Fibroblast of lung (primary cell): ENCODE data around the gene NDUFS3. TPM values are rescaled to one million over a fixed set of nuclear protein-coding genes. Genes with fewer than 3 reads are reported as not detected.

Experiments used
- DNase-seq, 2 donors: peaks; one replicate each; pipeline versions ENCODE4 v3.0.0 to v3.0.0-alpha.2; 2010; ENCODE audit warnings: low read depth in 2 of 2
- H2AFZ ChIP-seq: 2 replicates; pipeline ENCODE4 v1.5.1; 2012; ENCODE audit warnings: low read length, control low read depth, inconsistent platforms
- H3K27ac ChIP-seq: 2 replicates; pipeline ENCODE4 v1.5.1; 2011; ENCODE audit warnings: low read length, control low read depth; ENCODE audit not compliant: insufficient read depth
- H3K27me3 ChIP-seq: 2 replicates; pipeline ENCODE4 v1.5.1; 2011; ENCODE audit warnings: mild to moderate bottlenecking, low read length; ENCODE audit not compliant: control insufficient read depth, insufficient read depth
- H3K36me3 ChIP-seq: 2 replicates; pipeline ENCODE4 v1.5.1; 2011; ENCODE audit warnings: low read length; ENCODE audit not compliant: control insufficient read depth, insufficient read depth
- H3K4me1 ChIP-seq: 2 replicates; pipeline ENCODE4 v1.5.1; 2011; ENCODE audit warnings: low read length; ENCODE audit not compliant: control insufficient read depth, insufficient read depth; ENCODE audit errors: extremely low read depth
- H3K4me2 ChIP-seq: 2 replicates; pipeline ENCODE4 v1.5.1; 2011; ENCODE audit warnings: low read length, control low read depth; ENCODE audit not compliant: insufficient read depth; ENCODE audit errors: extremely low read depth
- H3K4me3 ChIP-seq, 4 experiments: fragments of 200-600 bp in 1 of 4; sonication (generic) in 1 of 4; replicated peaks in 1 of 4; 2 replicates each; pipeline ENCODE4 v1.5.1; 2011 to 2016; ENCODE audit warnings: low read length in 4 of 4, low read depth in 3 of 4, mild to moderate bottlenecking in 3 of 4, control low read depth in 2 of 4, inconsistent platforms in 1 of 4, mixed read lengths in 1 of 4; ENCODE audit not compliant: insufficient read depth in 1 of 4; ENCODE audit errors: control extremely low read depth in 1 of 4
- H3K79me2 ChIP-seq: 2 replicates; pipeline ENCODE4 v1.5.1; 2012; ENCODE audit warnings: mild to moderate bottlenecking, low read length, inconsistent platforms; ENCODE audit not compliant: control insufficient read depth, insufficient read depth
- H3K9ac ChIP-seq: 2 replicates; pipeline ENCODE4 v1.5.1; 2011; ENCODE audit warnings: mild to moderate bottlenecking, low read length, control low read depth; ENCODE audit not compliant: insufficient read depth
- H3K9me3 ChIP-seq: 2 replicates; pipeline ENCODE4 v1.5.1; 2012; ENCODE audit warnings: low read depth, low read length; ENCODE audit not compliant: control insufficient read depth, insufficient read depth
- H4K20me1 ChIP-seq: 2 replicates; pipeline ENCODE4 v1.5.1; 2011; ENCODE audit warnings: low read length; ENCODE audit not compliant: control insufficient read depth, insufficient read depth; ENCODE audit errors: extremely low read depth
- EZH2 ChIP-seq: IDR thresholded peaks from 2 replicates; pipeline ENCODE4 v1.5.1; 2012; ENCODE audit warnings: low read length, control low read depth, mild to moderate bottlenecking; ENCODE audit errors: missing control alignments
- polyA plus RNA-seq, 2 donors: library from polyadenylated mRNA; depleted of rRNA in 1 of 2; stranded (reverse) in 1 of 2; unstranded in 1 of 2; fragments of >200 nt; gene quantifications; 2 replicates each; pipeline ENCODE4 v1.2.1, GENCODE V29; 2011 to 2012; ENCODE audit warnings: missing spikeins in 1 of 2
- total RNA-seq: library from RNA; depleted of rRNA; stranded (reverse); fragments of >200 nt; gene quantifications from 2 replicates; pipeline ENCODE4 v1.2.1, GENCODE V29; 2014
- TF ChIP-seq, protein P1 (sequence below), 2 donors: IDR thresholded peaks in 1 of 2; conservative IDR thresholded peaks in 1 of 2; 1 replicate in 1 of 2; 2 replicates in 1 of 2; pipeline ENCODE4 v1.5.1; 2011 to 2012; ENCODE audit warnings: low read length in 2 of 2, control low read depth in 1 of 2, inconsistent platforms in 1 of 2, low read depth in 1 of 2, mild to moderate bottlenecking in 1 of 2

The NDUFS3 gene
- total and polyA plus RNA-seq, 2 donors (not counting 1 experiment from before 2014, with no cell fraction given): 76.5 to 113 TPM

DNA sequence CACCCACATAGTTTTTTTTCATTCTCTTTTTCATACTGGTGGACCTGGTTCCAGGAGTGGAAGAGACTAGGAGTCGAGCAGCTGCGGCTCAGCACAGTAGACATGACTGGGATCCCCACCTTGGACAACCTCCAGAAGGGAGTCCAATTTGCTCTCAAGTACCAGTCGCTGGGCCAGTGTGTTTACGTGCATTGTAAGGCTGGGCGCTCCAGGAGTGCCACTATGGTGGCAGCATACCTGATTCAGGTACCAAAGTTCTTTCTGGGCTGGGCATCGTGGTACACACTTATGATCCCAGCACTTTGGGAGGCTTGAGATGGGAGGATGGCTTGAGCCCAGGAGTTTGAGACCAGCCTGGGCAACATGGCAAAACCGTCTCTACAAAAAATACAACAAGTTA is 9.2 kb upstream of the NDUFS3 start:
- Histone ChIP-seq H4K20me1 (no peaks in the 10 kb centered on the region), H2AFZ (no peak overlapping the region), H3K36me3 (peaks cover 10% of the 10 kb centered on the region), H3K27me3 (no peaks in the 10 kb centered on the region), H3K4me2 (no peak overlapping the region), H3K4me3 (no peak overlapping the region), H3K27ac (no peak overlapping the region), H3K9ac (no peak overlapping the region), H3K79me2 (peaks cover 21% of the 10 kb centered on the region), H3K9me3 (no peaks in the 10 kb centered on the region), H3K4me1 (peaks cover 16% of the 10 kb centered on the region)
- DNase-seq: no peak
- TF ChIP-seq, protein P1, sequence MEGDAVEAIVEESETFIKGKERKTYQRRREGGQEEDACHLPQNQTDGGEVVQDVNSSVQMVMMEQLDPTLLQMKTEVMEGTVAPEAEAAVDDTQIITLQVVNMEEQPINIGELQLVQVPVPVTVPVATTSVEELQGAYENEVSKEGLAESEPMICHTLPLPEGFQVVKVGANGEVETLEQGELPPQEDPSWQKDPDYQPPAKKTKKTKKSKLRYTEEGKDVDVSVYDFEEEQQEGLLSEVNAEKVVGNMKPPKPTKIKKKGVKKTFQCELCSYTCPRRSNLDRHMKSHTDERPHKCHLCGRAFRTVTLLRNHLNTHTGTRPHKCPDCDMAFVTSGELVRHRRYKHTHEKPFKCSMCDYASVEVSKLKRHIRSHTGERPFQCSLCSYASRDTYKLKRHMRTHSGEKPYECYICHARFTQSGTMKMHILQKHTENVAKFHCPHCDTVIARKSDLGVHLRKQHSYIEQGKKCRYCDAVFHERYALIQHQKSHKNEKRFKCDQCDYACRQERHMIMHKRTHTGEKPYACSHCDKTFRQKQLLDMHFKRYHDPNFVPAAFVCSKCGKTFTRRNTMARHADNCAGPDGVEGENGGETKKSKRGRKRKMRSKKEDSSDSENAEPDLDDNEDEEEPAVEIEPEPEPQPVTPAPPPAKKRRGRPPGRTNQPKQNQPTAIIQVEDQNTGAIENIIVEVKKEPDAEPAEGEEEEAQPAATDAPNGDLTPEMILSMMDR (conservative IDR thresholded peaks at IDR 0.05 in 1 of 2, IDR thresholded peaks at IDR 0.05 in 1 of 2; ENCODE audit: low read depth in 1 of 2, low read length in 2 of 2): no peak
- TF ChIP-seq EZH2: no peak

GRCh38 chr11:47570651-47571356 is 8.1 kb upstream of the NDUFS3 start:
- no peaks in the 10 kb centered on the region for H4K20me1 ChIP-seq
- H3K36me3 ChIP-seq: peaks cover 13% of the 10 kb centered on the region
- no peak for DNase-seq
- no peak overlapping the region for H3K4me3 ChIP-seq
- H3K4me2 ChIP-seq: no peak overlapping the region
- no peak overlapping the region for H2AFZ ChIP-seq
- TF ChIP-seq EZH2: no peak
- TF ChIP-seq, protein P1 (conservative IDR thresholded peaks at IDR 0.05 in 1 of 2, IDR thresholded peaks at IDR 0.05 in 1 of 2; ENCODE audit: low read depth in 1 of 2, low read length in 2 of 2): no peak
- H3K27me3 ChIP-seq: no peaks in the 10 kb centered on the region
- H3K27ac ChIP-seq: no peak overlapping the region
- H3K9ac ChIP-seq: no peak overlapping the region
- H3K79me2 ChIP-seq: peaks cover 18% of the 10 kb centered on the region
- peaks cover 16% of the 10 kb centered on the region for H3K4me1 ChIP-seq
- H3K9me3 ChIP-seq: no peaks in the 10 kb centered on the region

DNA sequence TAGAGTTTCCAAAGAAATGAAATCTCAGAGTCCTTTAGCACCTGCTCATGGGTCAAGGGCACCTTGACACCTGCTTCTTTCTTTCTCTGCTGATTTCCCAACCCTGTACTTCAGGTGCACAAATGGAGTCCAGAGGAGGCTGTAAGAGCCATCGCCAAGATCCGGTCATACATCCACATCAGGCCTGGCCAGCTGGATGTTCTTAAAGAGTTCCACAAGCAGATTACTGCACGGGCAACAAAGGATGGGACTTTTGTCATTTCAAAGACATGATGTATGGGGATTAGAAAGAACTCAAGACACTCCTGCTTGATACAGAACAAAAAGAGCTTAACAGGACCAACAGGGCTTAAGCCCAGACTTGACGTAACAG is 7.5 kb upstream of the NDUFS3 start:
- peaks cover 16% of the 10 kb centered on the region for H3K4me1 ChIP-seq
- H4K20me1 ChIP-seq: no peaks in the 10 kb centered on the region
- no peaks in the 10 kb centered on the region for H3K9me3 ChIP-seq
- H3K79me2 ChIP-seq: peaks cover 13% of the 10 kb centered on the region
- no peak overlapping the region for H3K9ac ChIP-seq
- H3K27me3 ChIP-seq: no peaks in the 10 kb centered on the region
- peaks cover 13% of the 10 kb centered on the region for H3K36me3 ChIP-seq
- TF ChIP-seq, protein P1 (conservative IDR thresholded peaks at IDR 0.05 in 1 of 2, IDR thresholded peaks at IDR 0.05 in 1 of 2; ENCODE audit: low read depth in 1 of 2, low read length in 2 of 2): no peak
- TF ChIP-seq EZH2: no peak
- no peak overlapping the region for H3K27ac ChIP-seq
- no peak overlapping the region for H3K4me2 ChIP-seq
- no peak overlapping the region for H2AFZ ChIP-seq
- no peak overlapping the region for H3K4me3 ChIP-seq
- no peak for DNase-seq
